GM12891 (cell line): ENCODE data around the gene FN3K.

Experiments used
- DNase-seq: peaks from one replicate; pipeline ENCODE4 v3.0.0; 2011; ENCODE audit warnings: low spot score; ENCODE audit not compliant: insufficient read length
- FAIRE-seq: peaks from 2 replicates; lab custom pipeline; 2011; peaks lifted over from hg19 to GRCh38; lab: Jason Lieb, UNC
- PAX5 ChIP-seq: IDR thresholded peaks from 2 replicates; pipeline ENCODE4 v1.6.1; 2011; ENCODE audit warnings: low read length, moderate library complexity, mild to moderate bottlenecking; ENCODE audit not compliant: insufficient read depth, severe bottlenecking
- POLR2A ChIP-seq: IDR thresholded peaks from 2 replicates; pipeline ENCODE4 v1.6.1; 2011; ENCODE audit warnings: low read depth, low read length, control low read depth
- POLR2AphosphoS5 ChIP-seq: IDR thresholded peaks from 2 replicates; pipeline ENCODE4 v1.6.1; 2011; ENCODE audit warnings: low read depth, low read length, control low read depth
- POU2F2 ChIP-seq: IDR thresholded peaks from 2 replicates; pipeline ENCODE4 v1.6.1; 2011; ENCODE audit warnings: low read depth, mild to moderate bottlenecking, control low read depth, low read length, moderate library complexity
- SPI1 ChIP-seq: IDR thresholded peaks from 2 replicates; pipeline ENCODE4 v1.6.1; 2011; ENCODE audit warnings: low read depth, low read length, control low read depth
- TAF1 ChIP-seq: IDR thresholded peaks from 2 replicates; pipeline ENCODE4 v1.6.1; 2011; ENCODE audit warnings: low read depth, low read length, control low read depth

The FN3K gene

DNA sequence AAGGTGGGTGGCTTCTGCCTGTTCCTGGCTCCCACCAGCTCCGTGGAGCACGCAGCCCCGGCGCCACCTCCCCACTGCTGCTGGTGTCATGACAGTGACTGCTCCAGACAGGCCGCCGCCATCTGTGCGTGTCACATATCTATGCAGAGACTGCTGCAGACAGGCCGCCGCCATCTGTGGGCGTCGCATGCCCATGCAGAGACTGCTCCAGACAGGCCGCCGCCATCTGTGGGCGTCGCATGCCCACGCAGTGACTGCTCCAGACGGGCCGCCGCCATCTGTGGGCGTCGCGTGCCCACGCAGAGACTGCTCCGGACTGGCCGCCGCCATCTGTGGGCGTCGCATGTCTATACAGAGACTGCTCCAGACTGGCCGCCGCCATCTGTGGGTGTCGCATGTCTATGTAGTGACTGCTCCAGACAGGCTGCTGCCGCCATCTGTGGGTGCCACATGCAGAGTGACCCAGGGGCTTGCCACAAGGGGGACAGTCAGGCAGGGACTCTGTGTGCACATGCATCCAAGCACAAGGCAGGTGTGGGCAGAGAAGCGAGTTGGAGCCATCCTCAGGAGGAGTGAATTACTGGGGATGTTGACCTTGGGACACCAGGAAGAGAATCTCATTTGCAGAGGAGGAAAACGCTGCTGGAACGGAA, 22.2 kb upstream of the FN3K start:
- TF ChIP-seq POLR2AphosphoS5 = no peak
- FAIRE-seq (no peak), DNase-seq (no peak)

DNA sequence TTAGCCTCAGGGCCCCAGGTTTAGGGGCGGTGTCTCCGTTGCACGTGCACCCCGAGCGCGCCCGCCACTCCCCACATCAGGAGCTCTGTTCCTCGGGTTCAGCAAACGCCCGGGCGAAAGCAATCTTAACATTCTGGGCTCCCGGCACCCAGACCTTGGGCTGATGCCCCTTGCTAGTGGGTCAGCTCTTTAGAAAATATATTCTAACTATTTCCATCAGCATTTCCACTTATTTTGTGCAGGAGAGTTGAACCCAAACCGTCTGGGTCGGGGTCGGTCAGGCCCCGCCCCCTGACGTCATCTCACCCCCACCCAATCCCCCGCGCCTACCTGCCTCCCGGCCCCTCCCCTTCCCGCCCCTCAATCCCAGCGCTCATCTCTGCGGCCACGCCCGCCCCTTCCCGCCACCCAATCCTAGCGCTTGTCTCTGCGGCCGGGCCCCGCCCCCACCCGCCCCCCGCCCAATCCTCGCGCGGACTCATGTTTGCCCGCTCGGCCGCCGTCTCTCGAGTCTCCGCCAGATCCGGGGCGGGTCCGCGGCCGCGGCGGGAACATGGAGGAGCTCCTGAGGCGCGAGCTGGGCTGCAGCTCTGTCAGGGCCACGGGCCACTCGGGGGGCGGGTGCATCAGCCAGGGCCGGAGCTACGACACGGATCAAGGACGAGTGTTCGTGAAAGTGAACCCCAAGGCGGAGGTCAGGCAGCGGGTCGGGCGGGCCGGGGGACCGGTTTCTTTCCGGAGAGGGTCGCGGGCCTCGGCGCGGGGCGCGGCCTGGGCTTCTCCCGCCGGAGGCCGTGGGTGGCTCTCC, 19.0 kb upstream of the FN3K start, which contains the start of gene FN3KRP:
Gene FN3KRP, plus strand, starts transcription at position 504 of the 808 bp plus-strand sequence. Its CDS starts 50 bp downstream, at position 554.
- peak; percentile 94 for FAIRE-seq
- TF ChIP-seq POLR2A = peak; percentile 68
- peak; percentile 62; the same call in 1 of the 2 replicates for TF ChIP-seq TAF1
- no peak for TF ChIP-seq SPI1
- TF ChIP-seq POLR2AphosphoS5 = peak; percentile 58; the same call in 1 of the 2 replicates
- DNase-seq = peak; percentile 99

DNA sequence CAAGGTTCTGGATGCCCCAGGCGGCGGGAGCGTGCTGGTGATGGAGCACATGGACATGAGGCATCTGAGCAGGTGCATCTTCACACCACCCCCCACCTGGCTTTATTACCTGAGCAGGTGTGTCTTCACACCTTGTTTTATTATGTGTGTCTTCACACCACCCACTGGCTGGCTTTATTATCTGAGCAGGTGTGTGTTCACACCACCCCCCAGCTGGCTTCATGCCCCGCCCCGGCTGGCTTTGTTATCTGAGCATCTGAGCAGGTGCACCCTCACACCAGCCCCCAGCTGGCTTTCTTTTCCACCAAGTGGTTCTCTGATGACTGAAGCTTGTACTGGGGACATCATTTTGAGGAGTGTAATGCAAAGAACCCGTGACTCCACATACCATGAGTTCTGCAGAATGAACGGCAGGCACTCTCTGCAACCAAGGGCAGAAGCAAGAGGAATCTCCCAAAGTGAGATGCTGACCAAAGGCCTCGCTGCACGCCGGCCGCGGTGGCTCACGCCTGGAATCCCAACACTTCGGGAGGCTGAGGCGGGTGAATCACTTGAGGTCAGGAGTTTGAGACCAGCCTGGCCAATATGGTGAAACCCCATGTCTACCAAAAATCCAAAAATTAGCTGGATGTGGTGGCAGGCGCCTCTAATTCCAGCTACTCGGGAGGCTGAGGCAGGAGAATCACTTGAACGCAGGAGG, 16.3 kb upstream of the FN3K start:
- TF ChIP-seq PAX5 (no peak), POLR2A (no peak), TAF1 (no peak), POLR2AphosphoS5 (no peak), SPI1 (no peak), POU2F2 (no peak)
- FAIRE-seq = no peak
- no peak for DNase-seq

DNA sequence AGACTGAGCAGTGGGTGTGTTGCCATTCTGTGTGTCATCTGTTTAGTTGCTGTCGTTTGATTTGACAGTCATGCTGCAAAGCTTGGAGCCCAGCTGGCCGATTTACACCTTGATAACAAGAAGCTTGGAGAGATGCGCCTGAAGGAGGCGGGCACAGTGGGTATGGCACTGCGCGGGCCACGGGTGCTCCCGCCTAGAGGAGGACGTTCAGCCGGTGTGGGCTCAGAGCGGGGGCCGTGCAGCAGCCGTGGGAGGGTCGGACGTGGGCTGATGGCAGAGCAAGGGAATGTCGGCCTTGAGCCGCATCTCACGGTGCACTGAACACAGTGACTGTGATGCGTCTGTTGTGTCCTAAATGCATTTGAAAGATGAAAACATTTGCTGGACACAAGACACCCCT, 15.2 kb upstream of the FN3K start:
- DNase-seq (no peak), FAIRE-seq (no peak)
- TF ChIP-seq POU2F2 = no peak
- TF ChIP-seq TAF1 = no peak
- no peak for TF ChIP-seq PAX5
- no peak for TF ChIP-seq POLR2A
- TF ChIP-seq SPI1 = no peak
- no peak for TF ChIP-seq POLR2AphosphoS5

DNA sequence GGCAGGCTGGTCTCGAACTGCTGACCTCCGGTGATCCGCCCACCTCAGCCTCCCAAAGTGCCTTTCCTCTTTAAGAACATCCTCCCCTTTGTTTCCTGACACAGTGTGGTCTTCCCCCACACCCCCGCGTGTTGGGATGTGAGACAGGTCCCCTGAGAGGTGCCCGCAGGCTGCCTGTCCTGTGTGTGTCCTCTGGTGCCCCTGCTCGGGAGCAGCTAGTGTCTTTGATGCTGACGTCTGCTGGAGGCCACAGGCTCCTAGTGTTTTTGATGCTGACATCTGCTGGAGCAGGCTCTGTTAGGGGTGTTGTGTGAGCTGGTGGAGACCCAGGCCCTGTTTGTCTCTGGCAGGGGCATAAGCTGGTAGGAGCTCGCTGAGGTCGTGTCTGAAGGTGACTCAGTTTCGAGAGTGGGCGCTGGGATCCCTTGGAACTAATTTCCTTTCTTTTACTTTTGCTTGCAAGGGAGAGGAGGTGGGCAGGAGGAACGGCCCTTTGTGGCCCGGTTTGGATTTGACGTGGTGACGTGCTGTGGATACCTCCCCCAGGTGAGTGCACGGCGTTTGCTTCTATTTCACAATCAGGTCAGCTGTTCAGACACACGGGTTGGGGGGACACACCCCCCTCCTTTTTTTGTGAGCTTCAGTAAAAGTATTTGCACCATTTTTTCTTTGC, 12.9 kb upstream of the FN3K start:
- no peak for DNase-seq
- TF ChIP-seq POLR2A = no peak
- TF ChIP-seq POLR2AphosphoS5 = no peak
- TF ChIP-seq PAX5 = no peak
- no peak for TF ChIP-seq SPI1
- TF ChIP-seq POU2F2 = no peak
- no peak for TF ChIP-seq TAF1
- FAIRE-seq = no peak

DNA sequence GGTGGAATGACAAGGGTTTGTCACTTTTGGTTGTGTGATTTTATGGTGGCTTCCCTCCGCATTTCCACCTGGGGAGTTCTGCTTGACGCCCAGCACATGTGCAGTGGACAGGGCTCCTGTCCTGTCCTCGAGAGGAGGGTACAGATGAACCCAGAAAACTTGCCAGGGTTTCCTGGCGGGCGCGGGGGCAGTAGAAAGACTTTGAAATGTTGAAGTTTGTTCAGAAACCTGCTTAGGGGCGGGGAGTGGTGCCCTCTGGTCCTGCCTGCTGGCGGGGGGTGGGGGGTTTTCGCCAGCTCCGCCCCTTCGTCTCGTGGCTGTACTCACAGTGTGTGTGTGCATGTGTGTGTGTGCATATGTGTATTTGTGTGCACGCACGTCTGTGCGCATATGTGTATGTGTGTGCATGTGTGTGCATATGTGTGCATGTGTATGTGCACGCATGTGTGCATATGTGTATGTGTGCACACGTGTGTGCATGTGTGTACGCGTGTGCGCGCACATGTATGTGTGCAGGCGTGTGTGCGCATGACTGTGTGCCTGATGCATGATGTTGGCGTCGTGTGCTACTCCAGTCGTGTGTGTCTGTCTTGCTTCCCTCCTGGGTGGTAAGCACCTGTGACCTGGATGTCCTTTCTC, 12.1 kb upstream of the FN3K start:
- peak; percentile 90 for FAIRE-seq
- no peak for DNase-seq
- TF ChIP-seq POLR2AphosphoS5 = no peak

DNA sequence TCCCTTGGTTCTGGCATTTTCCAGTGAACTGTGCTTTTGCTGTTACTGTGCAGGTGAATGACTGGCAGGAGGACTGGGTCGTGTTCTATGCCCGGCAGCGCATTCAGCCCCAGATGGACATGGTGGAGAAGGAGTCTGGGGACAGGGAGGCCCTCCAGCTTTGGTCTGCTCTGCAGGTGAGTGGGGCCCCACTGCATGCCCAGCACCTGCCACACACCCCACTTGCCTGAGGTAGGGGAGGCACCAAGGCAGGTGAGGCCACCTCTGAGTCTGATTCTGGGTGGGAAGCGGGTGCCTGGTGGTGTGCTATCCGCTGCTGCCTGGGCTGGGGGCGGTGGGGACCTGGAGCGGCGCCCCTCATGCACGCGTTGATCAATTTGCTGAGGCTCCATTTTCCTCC, 9.0 kb upstream of the FN3K start:
- TF ChIP-seq POLR2AphosphoS5 (no peak), TAF1 (no peak), SPI1 (no peak), POLR2A (no peak), PAX5 (no peak), POU2F2 (no peak)
- no peak for FAIRE-seq
- no peak for DNase-seq

DNA sequence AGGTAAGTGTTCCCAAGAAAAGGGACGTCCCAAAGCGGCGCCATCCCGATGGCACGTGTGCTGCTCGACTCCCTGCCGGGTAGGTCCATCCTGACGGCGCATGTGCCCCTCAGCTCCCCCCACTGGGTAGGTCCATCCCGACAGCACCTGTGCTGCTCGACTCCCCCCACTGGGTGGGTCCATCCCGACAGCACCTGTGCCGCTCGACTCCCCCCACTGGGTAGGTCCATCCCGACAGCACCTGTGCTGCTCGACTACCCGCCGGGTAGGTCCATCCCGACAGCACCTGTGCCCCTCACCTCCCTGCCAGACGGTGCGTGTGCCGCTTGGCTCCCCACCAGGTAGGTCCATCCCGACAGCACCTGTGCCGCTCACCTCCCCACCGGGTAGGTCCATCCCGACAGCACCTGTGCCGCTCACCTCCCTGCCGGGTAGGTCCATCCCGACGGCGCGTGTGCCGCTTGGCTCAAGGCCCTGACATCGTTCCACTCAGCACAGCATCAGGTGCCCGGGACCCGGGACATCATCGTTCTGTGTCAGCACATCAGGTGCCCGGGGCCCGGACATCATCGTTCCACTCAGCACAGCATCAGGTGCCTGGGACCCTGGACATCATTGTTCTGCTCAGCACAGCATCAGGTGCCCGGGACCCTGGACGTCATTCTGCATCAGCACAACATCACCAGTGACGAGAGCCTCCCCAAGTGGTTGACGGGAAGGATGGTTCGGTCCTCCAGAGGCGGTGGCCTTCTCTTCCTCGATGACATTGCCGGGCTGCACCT, 5.7 kb upstream of the FN3K start:
- DNase-seq (no peak), FAIRE-seq (peak; percentile 20)
- TF ChIP-seq TAF1 (no peak), POLR2AphosphoS5 (no peak), POU2F2 (no peak), SPI1 (no peak), POLR2A (no peak), PAX5 (no peak)
